HG02943 (cell line): ENCODE results near the gene AFF3.
"Not testable (repeated sequence)": the region's sequence is repeated elsewhere in the genome, so short reads cannot be mapped to it uniquely, and the experiment has no call there.

Experiments used
- ATAC-seq: cut with Tn5 transposase; IDR thresholded peaks from one replicate; pipeline ENCODE4 v1.9.1; 2021; ENCODE audit warnings: mild to moderate bottlenecking, low read depth, moderate library complexity; ENCODE audit not compliant: unreplicated experiment

Gene AFF3

DNA sequence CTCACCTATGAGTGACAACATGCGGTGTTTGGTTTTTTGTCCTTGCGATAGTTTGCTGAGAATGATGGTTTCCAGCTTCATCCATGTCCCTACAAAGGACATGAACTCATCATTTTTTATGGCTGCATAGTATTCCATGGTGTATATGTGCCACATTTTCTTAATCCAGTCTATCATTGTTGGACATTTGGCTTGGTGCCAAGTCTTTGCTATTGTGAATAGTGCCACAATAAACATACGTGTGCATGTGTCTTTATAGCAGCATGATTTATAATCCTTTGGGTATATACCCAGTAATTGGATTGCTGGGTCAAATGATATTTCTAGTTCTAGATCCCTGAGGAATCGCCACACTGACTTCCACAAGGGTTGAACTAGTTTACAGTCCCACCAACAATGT, 9.4 kb upstream of the AFF3 start:
- ATAC-seq, result not testable (repeated sequence)

DNA sequence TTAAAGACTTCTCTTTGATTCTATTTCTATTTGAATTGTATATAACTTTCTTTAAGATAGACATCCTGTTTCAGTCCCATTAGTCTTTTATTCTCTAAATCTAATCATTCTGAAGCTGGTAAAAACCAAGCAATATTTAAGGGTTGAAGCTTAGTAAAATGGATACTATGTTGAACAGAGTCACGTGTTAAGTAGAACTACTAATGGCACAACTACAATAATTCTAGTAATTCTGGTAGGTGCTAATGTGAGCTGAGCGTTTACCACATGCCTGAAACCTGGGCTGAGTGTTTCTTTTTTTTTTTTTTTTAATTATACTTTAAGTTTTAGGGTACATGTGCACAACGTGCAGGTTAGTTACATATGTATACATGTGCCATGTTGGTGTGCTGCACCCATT, 8.9 kb upstream of the AFF3 start:
- no peak for ATAC-seq

DNA sequence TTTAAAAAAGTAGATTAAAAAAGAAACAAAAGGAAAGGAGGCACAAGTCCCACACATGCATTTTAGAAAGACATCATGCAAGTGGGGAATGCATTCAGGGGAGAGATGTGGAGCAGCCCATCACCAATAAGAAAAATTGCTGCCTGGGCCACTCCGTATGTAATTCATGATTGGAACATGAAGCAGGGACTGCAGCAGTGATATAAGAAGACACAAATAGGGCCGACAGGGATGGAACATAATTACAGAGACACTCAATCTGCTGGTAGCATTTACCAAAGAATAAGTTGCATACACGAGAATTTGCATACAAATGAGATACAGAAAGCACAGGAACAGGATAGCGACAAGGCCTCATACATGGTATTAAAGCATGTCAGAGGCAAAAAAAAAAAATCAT, 6.5 kb upstream of the AFF3 start:
- no peak for ATAC-seq

DNA sequence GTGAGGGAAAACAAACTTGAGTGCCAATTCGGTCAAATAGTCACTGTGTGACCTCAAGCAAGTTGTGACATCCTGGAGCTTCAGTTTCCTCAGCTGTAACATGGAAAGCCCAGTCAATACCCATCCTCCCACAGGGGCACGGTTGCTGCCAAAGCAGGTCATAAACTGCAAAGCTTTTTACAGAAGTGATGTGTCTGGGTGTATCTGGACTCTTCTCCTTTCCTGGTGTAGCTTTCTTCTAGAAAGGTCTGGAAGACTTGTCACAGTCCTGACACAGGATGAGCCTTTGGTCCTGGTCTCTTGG, 4.2 kb upstream of the AFF3 start:
- no peak for ATAC-seq

DNA sequence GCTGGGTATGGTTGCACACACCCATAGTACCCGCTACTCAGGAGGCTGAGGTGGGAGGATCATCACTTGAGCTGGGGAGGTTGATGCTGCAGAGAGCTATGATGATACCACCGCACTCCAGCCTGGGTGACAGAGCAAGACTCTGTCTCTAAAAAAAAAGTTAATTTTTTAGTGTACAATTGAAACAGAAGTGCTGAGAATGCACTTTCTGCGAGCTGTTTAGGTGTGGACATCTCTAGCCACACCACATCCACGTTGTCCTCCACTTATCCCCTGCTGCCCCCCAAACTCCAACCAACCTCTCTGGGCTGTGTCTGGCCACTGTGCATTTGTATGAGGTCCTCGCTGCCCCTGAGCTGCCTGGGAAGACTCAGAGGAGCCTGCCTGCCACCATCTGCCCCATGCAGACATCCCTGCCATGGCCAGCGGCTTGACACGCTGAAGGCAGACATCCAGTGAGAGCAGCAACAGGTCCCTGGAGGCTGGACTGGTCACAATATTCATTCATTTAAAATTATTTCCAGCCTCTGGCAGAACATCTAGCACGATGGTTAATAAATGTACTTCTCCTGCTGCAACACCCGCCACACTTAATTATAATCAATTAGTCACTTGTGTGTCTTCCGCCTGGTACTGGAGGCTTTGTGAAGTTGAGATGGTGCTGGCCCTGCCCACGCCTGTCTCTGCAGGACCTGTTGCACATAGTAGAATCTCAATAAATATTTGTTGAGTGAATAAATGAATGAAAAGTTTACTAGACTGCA, 3.7 kb upstream of the AFF3 start:
- ATAC-seq, result no peak

DNA sequence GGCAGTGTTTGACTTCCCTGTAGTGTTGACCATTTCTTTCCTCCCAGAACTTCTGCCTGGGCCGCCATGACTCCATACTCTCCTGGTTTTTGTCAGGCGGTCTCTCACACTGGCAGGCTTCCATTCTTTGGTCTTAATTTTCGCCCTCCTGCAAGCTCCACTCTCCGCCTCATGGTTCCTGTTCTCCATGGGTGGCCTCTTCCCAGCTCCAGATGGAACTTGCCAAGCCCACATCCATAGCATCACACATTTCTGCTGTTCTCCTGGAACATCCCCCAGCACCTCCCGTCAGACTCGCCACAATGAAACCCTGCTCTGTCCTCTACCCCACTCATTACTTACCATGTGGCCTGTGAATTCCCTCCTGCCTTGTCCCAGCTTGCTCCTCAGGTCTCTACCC, 896 bp upstream of the AFF3 start:
- no peak for ATAC-seq

DNA sequence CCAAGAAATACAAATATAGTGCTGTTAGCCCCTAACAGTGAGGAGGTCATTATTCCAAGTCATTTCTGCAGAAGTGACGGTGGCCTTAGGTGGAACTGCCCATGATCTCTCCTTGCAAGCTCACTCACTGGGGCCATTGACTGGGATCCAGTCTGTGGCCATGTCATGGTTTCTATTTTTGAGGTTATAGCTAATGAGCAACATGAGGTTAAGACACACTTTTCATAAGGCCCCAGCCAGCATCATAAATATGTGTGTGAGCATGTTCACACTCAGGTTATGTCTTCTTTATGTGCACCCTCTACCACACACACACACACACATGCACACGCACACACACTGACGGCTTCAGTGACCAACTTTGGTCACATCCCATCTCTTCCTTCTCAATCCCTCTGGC, 484 bp downstream of the AFF3 start:
- no peak for ATAC-seq

DNA sequence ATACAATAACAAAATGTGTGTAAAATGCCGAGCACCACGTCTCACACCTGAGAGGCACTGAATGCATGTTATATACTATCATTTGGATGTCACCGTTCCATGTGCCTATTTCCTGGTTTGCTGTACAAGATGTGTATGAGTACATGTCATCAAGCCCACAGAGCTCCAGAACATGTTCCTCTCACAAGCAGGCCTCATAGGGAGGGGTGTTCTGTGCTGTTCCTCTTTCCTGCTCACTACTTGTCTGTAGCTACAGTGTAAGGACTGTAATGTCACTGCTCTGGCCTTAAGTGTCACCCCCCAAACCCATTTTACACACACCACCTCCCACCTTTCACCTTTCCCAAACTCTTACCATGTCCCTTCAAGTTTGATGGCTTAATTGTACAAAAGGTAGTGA, 1.8 kb downstream of the AFF3 start:
- ATAC-seq, result no peak

DNA sequence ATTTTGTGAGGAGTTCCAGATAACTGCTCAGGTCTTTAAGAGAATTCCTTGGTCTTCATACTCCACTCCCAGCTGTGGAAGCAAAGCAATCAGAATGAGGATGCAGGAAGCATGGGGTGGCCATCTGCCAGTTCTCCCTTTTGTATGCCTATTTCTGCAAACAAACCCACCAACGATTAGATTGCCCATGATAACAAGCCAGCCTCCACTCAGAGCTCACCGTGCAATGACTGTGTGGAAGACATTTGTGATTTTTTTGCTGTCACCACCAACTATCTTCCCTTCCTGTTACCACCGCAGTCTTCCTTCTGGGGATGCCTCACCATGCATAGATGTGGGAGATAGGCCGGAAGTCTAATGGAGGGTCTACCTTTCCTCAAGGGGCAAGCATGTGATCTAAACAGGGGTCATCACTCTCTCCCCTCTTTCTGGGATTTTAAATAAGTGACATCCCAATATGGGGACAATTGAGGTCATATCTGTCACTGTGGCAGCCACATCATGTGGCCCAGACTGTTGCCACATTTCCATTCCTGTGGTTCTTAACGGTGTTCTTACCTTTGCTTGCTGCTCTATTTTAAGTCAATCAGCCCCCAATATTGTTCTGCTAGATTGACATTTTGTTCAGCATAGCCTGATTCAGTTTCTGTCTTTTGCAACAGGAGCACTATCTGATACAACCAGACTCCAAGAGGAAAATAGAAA, 4.4 kb downstream of the AFF3 start:
- ATAC-seq, result no peak

DNA sequence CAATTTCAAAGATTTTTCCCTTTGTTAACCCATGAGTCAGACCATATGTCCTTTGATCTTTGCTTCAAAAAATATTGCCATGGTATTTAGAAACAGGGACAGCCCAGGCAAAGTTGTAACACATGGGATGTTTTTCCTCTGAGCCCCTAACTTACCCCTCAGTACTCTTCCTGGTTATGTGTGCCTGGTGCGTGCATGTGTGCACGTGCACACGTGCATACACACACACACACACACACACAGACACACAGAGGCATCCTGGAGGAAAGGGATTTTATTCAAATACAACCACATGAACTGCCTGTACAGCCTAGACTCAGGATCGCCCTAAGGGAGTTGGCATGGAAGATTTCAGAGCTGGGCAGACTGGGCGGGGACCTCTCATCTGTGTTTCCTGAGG, 5.1 kb downstream of the AFF3 start:
- ATAC-seq, result no peak

DNA sequence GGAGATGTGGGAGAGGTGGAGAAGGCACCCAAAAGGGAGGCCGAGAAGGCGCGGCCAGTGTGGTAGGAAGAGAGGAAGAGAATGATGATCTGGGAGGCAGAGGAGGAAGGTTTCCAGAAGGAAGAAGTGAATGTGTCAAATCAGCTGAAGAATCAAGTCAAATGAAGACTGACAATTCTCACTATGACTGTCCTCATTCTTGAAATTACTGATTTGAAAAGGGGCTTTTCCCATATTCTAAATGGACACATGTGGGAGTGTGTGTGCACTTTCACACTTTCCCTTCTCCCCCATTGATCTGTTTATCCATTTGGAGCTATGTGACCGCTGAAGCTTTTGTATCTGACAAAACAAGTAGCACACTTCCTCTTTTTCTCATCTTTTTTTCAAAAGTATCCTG, 6.1 kb downstream of the AFF3 start:
- ATAC-seq, result no peak

DNA sequence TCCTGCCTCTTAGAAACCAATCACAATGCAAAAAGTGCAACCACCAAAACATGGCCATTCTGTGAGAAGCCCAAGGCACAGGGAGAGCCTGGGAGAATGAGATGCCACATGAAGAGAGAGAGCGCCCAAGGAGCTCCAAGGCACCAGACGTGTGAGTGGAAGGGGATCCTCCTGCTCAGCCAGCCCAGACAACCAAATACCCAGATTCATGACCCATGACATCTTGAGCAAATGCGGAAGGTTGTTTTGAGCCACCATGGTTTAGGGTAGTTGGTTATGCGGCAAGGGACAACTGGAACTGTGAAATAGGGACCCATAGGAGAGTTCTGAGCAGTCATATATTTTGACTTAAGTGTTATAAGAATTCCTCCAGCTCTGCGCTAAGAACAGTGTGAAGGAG, 7.0 kb downstream of the AFF3 start:
- ATAC-seq, result no peak

DNA sequence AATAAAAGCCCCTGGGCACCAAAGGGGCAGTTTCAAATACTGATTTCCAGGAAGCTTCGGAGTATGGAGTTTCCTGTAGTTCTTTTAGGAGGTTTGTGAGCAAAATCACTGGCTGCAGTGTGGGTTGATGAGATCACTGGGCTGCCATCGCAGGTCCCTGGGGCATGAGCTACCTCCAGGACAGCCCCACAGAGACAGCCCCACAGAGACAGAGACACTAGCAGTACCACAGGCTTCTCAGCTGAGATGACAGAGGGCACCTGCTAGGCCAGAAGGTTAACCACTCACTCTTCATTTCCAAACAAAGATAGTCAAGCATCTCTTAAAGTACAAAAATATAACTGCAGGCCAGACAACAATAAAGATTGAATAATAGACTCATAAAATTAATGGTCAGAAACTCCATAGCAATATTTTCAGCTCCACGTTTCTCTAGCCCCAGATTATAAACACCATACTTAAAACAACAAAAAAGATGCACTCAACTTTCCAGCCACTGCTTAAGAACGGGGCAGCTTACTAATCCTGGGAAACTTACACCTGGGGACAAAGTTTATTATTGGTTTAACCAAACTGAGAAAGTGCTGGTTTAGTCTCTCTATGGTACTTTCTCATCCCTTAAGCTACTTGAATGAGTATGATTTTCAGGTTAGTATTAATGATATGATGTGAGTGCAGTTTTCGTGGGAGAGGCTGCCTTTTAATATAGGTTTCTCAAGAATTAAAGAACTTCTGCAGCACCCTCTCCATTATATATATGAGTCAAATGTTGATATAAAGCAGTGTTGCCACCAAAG, 11.6 kb downstream of the AFF3 start:
- no peak for ATAC-seq

DNA sequence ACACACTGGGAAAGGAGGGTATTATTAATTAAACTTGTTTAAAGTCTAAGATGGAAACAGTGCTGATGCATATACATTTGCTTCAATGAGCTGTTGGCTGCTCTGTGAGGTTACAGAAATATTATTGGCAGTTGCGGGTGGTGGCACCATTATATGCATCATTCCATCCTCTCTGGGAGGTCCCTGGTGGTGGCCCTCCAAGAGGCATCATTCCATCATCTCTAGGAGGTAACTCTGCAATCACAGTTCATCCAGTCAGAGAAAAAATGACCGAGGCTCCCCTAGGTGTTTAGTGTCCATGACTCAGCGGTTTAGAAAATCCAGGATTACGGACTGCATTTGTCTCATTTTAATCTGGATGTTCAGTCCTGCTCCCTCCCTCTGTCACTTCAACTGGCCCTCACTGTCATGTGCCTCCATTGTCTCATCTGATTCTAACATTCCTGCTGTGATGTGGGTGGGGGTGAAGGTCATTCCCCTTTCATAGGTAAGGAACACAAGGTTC, 15.4 kb downstream of the AFF3 start:
- ATAC-seq, result no peak

DNA sequence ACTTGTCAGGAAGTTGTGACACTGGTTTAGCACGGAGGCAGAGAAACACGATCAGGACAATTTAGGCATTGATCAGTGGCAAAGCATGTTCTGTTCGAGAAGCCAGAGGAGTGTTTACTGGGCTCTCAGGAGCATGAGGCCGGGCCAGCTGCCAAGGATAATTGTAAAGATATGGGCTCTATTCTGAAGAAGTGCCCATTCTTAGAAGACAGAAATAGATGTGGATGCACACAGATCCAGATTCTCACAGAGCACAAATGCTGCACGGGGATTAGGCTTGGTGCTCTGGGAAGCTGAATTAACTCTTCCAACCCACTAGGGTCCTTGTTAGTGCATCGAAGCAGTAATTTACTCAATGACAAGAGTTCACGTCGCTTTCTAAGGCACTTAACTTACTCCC, 16.2 kb downstream of the AFF3 start:
- ATAC-seq, result no peak

DNA sequence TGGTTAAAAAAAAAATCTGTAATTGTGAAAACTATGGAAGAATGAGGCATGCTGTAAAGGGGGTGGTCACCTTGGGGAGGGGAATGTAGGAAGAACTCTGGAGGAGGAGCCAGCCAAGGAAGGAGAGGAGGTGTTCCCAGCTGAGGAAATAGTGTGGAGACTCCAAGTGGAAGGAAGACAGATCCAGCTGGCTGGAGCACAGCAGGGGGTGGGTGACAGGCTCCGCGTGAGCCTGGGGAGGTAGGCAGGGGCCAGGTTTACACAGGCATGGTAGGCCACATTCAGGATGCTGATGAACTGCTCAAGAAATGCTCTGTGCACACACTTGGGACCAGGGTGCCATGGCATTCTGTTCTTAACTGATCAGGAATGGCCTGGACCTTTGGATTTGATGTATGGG, 16.8 kb downstream of the AFF3 start:
- no peak for ATAC-seq

DNA sequence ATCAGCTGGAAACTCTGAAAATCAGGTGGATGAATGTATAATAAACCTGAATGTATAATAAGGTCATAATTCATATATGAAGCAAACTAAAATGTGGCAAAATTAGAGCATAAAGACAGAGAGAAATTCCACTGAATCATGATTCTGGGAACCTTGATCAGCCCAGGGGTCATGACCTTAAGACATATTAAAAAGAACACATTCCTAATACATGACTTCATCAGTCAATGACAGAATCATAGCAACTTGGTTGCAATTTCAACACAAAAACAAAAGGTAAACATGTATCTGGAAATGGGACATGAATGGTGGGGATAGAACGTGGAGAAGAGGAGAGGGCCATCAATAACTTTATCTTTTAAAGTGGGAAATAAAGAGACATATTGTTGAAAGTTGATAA, 17.6 kb downstream of the AFF3 start:
- ATAC-seq, result no peak

DNA sequence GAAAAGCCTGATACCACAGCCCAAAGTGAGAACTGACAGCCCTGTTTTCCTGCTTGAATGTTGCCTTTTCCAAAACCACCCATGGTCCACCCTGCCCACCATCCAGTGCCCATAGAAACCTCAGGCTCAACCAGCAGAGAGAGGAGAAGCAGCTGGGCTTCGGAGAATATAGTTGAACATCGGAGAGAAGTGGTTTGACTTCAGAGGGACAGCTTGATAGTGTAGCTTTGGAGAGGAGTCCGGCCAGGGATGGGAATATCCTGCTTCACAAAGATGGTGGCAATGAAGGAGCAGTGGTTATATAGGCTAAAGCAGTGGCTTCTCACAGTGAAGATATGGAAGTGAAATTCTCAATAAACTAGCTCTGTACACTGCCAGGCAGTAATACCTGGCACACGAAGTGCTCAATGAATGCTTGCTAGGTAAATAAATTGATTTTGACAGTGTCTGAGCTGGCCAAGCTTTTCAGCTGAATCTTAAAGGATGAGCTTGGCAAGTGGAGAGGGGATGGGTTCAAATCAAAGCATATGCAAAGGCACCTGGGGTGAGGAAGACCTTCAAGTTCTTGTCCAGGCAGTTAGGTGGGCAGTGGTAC, 21.2 kb downstream of the AFF3 start:
- ATAC-seq, result no peak

DNA sequence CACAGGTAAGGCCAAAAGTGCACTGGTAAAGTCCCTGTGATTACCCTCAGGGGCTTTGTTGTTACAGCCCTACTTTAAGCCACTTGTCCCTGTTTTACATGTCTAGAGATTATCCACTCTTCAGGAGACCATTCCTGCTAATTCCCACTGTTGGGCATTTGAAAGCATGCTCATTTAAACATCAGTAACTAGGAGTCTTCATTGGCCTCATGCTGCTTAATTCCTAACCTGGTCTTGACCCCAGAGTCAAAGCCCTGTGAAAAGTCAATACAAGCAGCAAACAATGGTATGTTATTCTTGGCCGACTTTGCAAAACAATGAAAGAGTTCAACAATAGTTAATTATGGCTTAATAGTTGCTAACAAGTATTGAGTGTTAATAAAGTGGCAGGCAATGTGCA, 23.2 kb downstream of the AFF3 start:
- ATAC-seq, result no peak

DNA sequence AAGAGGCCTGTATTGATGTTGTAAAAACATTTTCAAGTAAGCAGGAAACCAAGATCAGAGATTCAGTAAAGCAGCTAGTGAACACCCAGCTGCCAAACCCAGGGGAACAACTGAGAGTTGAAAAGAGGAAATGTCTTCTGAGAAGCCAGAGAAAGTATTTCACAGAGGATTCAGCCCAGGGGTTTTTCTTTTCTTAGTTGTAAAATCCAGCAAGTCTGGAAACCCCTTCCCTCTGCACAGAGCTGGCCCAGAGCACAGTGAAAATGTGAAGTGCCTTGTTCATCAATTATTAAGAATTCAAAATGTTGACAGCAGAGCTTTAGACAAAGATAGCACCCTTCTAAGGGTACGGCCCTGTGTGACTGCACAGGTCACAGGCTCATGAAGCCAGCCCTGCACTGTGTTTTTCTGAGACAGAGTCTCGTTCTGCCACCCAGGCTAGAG, 28.4 kb downstream of the AFF3 start:
- ATAC-seq, result no peak

DNA sequence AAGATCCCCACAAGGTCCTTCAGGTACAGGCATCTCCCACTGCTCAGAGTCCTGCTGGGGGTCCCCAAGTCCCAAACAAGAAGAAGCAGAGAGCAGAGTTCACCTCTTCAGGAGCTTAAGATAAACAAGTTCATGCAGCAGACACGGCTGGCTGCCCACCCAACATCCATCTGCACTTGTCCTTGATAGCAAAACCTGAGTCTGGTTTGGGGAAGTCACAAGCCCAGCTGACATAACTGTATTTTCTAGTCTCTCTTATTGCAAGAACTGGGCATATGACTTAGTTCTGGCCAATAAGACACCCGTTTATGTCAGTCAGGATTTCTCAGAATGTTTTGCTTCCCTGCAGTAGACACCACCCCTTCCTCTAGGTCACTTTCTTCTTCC, 31.8 kb downstream of the AFF3 start:
- no peak for ATAC-seq
